Measurements from ENCODE around the gene CPEB3.
"Not testable (repeated sequence)": the region's sequence is repeated elsewhere in the genome, so short reads cannot be mapped to it uniquely, and the experiment has no call there.

Gene CPEB3

DNA sequence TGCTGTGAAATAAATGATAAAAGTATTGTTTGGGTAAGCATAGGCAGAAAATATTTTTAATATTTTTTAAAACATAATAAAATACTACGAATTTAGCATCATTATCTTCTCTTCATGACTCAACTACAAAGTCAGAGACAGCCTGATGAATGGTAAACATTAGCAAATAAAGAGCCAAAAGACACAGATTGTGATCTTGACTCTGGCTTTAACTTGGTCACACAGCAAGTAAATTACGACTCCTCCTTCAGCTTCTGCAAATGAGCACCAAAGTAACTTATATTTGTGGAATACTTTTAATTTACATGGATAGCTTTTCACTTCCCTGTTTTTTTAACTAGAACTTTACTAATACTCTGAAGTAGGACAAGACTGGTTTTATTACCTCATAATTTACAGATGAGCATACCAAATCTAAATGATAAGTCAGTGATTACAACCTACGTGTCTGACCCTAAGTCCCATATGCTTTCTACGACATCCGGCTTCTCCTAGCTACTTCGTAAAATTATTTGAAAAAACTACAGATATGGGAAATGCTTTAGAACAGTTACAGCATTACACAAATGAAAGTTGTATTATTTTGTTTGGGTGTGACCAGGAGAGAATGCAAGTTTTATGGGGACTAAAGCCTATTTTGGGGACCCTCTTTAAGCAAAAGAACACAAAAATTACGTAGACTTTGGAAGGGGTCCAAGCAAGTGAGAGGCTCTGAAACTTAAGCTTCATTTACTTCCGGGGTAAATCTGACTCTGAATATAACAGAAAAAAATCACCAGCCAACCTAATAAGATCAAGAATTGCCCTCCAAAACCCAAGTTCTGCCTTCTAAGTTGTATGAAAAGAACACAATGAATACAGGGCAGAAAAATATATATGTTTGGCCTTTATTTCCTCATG, 133.8 kb downstream of the CPEB3 start:
- TF ChIP-seq, protein P1, sequence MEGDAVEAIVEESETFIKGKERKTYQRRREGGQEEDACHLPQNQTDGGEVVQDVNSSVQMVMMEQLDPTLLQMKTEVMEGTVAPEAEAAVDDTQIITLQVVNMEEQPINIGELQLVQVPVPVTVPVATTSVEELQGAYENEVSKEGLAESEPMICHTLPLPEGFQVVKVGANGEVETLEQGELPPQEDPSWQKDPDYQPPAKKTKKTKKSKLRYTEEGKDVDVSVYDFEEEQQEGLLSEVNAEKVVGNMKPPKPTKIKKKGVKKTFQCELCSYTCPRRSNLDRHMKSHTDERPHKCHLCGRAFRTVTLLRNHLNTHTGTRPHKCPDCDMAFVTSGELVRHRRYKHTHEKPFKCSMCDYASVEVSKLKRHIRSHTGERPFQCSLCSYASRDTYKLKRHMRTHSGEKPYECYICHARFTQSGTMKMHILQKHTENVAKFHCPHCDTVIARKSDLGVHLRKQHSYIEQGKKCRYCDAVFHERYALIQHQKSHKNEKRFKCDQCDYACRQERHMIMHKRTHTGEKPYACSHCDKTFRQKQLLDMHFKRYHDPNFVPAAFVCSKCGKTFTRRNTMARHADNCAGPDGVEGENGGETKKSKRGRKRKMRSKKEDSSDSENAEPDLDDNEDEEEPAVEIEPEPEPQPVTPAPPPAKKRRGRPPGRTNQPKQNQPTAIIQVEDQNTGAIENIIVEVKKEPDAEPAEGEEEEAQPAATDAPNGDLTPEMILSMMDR (IDR thresholded peaks at IDR 0.05; ENCODE audit: insufficient read depth, low read depth, low read length, missing control alignments): no peak
- H3K4me3 ChIP-seq (ENCODE audit: low read length): no peak overlapping the region
- no peak for DNase-seq (ENCODE audit: low read depth)

DNA sequence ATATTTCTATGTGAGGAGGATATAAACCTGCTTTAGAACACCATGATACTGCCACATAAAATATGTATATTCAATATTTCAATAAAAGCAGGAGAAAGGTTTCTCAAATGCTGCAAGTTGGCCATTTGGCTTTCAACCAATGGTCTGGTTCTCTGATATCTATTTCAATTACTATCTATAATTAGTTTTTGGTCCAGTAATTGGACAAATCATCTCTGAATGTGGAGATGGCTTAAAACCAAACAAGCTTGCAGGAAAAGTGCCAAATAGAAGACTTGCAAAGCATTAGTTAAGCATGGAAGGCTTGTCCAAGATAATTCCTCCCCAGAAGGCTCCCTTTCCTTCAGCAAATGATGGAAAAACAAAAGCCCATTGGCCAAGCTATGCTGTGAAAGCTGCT, 140.1 kb downstream of the CPEB3 start:
- TF ChIP-seq, protein P1 (IDR thresholded peaks at IDR 0.05; ENCODE audit: insufficient read depth, low read depth, low read length, missing control alignments): no peak
- no peak for DNase-seq (ENCODE audit: low read depth)
- no peak overlapping the region for H3K4me3 ChIP-seq (ENCODE audit: low read length)

DNA sequence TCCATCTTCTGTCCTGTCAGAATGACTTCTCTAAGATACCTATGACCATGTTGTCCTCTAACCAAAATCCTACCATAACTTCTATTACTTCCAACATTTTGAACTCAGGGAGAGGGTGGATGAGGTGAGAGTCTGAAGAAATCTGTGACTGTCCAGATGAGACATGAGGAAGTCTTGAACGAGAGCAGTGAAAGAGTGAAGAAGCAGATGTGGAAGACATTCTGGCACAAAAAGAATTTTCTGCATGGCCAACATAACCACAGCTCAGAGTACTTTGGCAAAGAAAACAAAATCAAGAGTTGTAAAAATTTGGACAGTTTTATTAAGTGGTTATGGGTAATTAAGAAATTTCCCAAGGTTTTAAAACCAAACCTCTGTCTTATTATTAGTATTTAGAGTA, 141.6 kb downstream of the CPEB3 start:
- H3K4me3 ChIP-seq (ENCODE audit: low read length): no peak overlapping the region
- TF ChIP-seq, protein P1 (IDR thresholded peaks at IDR 0.05; ENCODE audit: insufficient read depth, low read depth, low read length, missing control alignments): no peak
- DNase-seq (ENCODE audit: low read depth): no peak

DNA sequence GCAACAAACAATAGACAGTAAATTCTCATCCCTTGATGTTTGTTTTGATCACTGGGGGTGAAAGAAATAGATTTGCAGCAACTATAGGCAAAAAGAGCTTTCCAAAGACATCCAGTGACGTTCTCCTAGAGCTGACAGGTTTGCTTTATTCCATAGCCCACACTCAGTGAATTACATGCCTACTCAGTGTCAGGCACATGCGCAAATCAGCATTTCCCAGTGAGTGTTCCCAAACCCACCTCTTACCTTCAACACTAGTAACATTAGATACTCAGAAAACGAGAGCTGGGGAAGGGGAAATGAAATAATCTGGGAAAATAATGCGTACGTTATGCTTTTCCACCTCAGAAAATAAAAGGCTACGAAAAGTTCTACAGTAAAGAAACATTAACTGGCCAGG, 144.1 kb downstream of the CPEB3 start:
- DNase-seq (ENCODE audit: low read depth): no peak
- TF ChIP-seq, protein P1 (IDR thresholded peaks at IDR 0.05; ENCODE audit: insufficient read depth, low read depth, low read length, missing control alignments): no peak
- no peak overlapping the region for H3K4me3 ChIP-seq (ENCODE audit: low read length)

DNA sequence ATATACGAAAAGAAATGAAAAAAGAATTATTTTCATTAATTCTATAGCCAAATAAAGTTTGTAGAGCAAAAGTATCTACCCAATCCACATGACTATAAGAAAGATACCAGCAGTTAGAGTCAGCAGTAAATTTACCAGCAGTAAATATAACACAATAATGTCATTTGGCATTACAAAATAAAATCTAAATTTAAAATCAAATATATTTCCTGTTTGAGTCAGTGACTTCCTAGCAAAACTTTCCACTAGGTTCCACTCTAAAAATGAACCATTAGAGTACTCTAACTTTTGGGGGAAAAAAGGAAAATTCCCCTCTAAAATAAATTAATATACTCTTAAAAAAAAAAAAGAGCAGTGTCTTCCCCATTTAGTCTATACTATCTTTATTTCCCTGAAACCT, 144.8 kb downstream of the CPEB3 start:
- no peak for DNase-seq (ENCODE audit: low read depth)
- TF ChIP-seq, protein P1 (IDR thresholded peaks at IDR 0.05; ENCODE audit: insufficient read depth, low read depth, low read length, missing control alignments): no peak

DNA sequence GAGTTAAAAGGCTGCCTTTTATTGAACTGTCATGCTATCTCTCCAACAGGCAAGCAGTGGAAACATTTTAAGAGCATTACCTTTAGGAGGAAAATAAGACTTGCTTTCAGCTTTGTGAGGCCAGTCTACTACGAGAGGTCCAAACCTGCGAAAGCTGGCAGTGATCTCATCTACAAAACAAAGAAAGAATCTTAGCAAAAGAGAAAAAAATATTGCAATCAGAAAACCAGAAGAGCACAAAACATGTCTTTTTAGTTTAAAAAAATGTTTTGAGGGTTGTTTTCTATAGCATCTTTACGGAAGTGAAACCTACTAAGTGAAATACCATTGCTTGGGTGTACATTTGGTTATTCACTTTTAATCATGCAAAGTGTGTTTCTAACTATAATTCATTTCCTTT, 147.9 kb downstream of the CPEB3 start:
- no peak for DNase-seq (ENCODE audit: low read depth)
- no peak overlapping the region for H3K4me3 ChIP-seq (ENCODE audit: low read length)
- TF ChIP-seq, protein P1 (IDR thresholded peaks at IDR 0.05; ENCODE audit: insufficient read depth, low read depth, low read length, missing control alignments): no peak

More for the DNA sequence above, 144.8 kb downstream of the CPEB3 start:
- H3K4me3 ChIP-seq (ENCODE audit: low read length): no peak overlapping the region

DNA sequence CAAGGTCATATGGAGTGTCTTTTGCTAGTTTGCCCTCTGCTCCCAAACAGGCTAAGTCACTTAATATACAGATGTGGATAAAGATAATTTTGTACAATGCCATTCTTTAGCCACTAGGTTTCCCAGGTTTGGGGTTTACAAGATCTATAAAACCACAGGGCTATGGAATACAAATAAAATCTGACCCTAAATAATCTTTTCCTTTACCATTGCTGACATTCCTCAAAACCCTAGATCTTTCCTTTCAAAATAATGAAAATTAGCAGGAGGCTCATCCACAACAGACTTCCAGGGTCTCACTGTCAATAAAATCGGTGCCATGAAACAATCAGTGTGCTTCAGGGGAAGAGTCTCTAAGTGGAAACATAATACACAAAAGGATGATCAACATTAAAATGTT, 148.4 kb downstream of the CPEB3 start:
- DNase-seq (ENCODE audit: low read depth): no peak
- TF ChIP-seq, protein P1 (IDR thresholded peaks at IDR 0.05; ENCODE audit: insufficient read depth, low read depth, low read length, missing control alignments): peak; percentile 12
- H3K4me3 ChIP-seq (ENCODE audit: low read length): no peak overlapping the region

DNA sequence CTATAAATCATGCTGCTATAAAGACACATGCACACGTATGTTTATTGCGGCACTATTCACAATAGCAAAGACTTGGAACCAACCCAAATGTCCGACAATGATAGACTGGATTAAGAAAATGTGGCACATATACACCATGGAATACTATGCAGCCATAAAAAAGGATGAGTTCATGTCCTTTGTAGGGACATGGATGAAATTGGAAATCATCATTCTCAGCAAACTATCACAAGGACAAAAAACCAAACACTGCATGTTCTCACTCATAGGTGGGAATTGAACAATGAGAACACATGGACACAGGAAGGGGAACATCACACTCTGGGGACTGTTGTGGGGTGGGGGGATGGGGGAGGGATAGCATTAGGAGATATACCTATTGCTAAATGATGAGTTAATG, 149.7 kb downstream of the CPEB3 start:
- not testable (repeated sequence) for H3K4me3 ChIP-seq (ENCODE audit: low read length); DNase-seq (ENCODE audit: low read depth)

DNA sequence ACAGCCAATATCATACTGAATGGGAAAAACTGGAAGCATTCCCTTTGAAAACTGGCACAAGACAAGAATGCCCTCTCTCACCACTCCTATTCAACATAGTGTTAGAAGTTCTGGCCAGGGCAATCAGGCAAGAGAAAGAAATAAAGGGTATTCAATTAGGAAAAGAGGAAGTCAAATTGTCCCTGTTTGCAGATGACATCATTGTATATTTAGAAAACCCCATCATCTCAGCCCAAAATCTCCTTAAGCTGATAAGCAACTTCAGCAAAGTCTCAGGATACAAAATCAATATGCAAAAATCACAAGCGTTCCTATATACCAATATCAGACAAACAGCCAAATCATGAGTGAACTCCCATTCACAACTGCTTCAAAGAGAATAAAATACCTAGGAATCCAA, 156.8 kb downstream of the CPEB3 start:
- H3K4me3 ChIP-seq (ENCODE audit: low read length); DNase-seq (ENCODE audit: low read depth): not testable (repeated sequence)
